Spleen (tissue), 11 donors: ENCODE data around the gene PNPLA8. TPM values are rescaled to one million over a fixed set of nuclear protein-coding genes. Genes with fewer than 3 reads are reported as not detected.

ENCODE experiments used
- DNase-seq: peaks from one replicate; pipeline ENCODE4 v3.0.0-alpha.2; 2020
- H3K27ac ChIP-seq, 8 donors: fragments of 200-600 bp; sonication (generic) in 7 of 8; 1 replicate in 4 of 8; 2 replicates in 4 of 8; pipeline versions ENCODE4 v1.5.0 to v1.8.0; 2016 to 2021; ENCODE audit warnings: inconsistent platforms in 4 of 8, mild to moderate bottlenecking in 4 of 8, moderate library complexity in 1 of 8
- H3K27me3 ChIP-seq, 7 donors: fragments of 200-600 bp; sonication (generic) in 6 of 7; replicated peaks in 1 of 7; 1 replicate in 4 of 7; 2 replicates in 3 of 7; pipeline versions ENCODE4 v1.5.0 to v1.8.0; 2016 to 2021; ENCODE audit warnings: inconsistent platforms in 3 of 7, mild to moderate bottlenecking in 1 of 7
- H3K36me3 ChIP-seq, 6 donors: fragments of 200-600 bp; sonication (generic) in 5 of 6; 1 replicate in 4 of 6; 2 replicates in 2 of 6; pipeline versions ENCODE4 v1.5.0 to v1.8.0; 2016 to 2021; ENCODE audit warnings: inconsistent platforms in 2 of 6
- H3K4me1 ChIP-seq, 6 donors: fragments of 200-600 bp; sonication (generic) in 5 of 6; 1 replicate in 3 of 6; 2 replicates in 3 of 6; pipeline versions ENCODE4 v1.5.0 to v1.8.0; 2016 to 2021; ENCODE audit warnings: inconsistent platforms in 3 of 6
- H3K4me3 ChIP-seq, 8 donors: fragments of 200-600 bp; sonication (generic) in 7 of 8; 1 replicate in 4 of 8; 2 replicates in 4 of 8; pipeline versions ENCODE4 v1.5.0 to v1.8.0; 2016 to 2021; ENCODE audit warnings: inconsistent platforms in 4 of 8, mild to moderate bottlenecking in 4 of 8, moderate library complexity in 2 of 8
- H3K9me3 ChIP-seq, 8 donors: fragments of 200-600 bp; sonication (generic) in 7 of 8; 1 replicate in 4 of 8; 2 replicates in 4 of 8; pipeline versions ENCODE4 v1.5.0 to v1.8.0; 2016 to 2021; ENCODE audit warnings: inconsistent platforms in 4 of 8
- POLR2A ChIP-seq, 3 donors: fragments of 450-650 bp; IDR thresholded peaks; one replicate each; pipeline ENCODE4 v1.5.1; 2017; ENCODE audit warnings: antibody characterized with exemption in 3 of 3, mild to moderate bottlenecking in 1 of 3
- POLR2AphosphoS5 ChIP-seq, 3 donors: sonication (generic); formaldehyde crosslinking; IDR thresholded peaks; one replicate each; pipeline ENCODE4 v1.5.1; 2017; ENCODE audit warnings: antibody characterized with exemption in 3 of 3
- WGBS, 5 donors: extraction: QIAGEN DNeasy Blood & Tissue Kit in 3 of 5; methylation state at CpG; one replicate each; pipeline versions ENCODE4 v1.1.5 to v1.1.7; 2013 to 2018; 5-methylcytosine and 5-hydroxymethylcytosine counted together
- intact Hi-C: fragments of 100-400 bp; cut with DNase I; formaldehyde crosslinking; loops from one replicate; pipeline ENCODE4 v1.15.0; 2023; ENCODE audit warnings: low total_unique reads
- polyA plus RNA-seq, 3 donors: library from polyadenylated mRNA; stranded (reverse); fragments of 200-250 nt; gene quantifications; one replicate each; pipeline ENCODE4 v1.2.1, GENCODE V29; 2013
- total RNA-seq, 7 donors: library from RNA; depleted of rRNA in 3 of 7; stranded (reverse); fragments of >200 nt in 3 of 7; fragmentation: NEBNext Ultra II Directional in 4 of 7; extraction: Animal tissue kit (Norgen Biotek cat#: 25700) in 4 of 7; gene quantifications; one replicate each; pipeline versions ENCODE4 v1.1.0 to v1.2.1, GENCODE V29; 2016 to 2021
- TF ChIP-seq, protein P1 (sequence below), 11 experiments: fragments of 200-600 bp in 7 of 11; fragments of 450-650 bp in 4 of 11; sonication (generic) in 4 of 11; IDR thresholded peaks in 8 of 11; conservative IDR thresholded peaks in 3 of 11; 1 replicate in 7 of 11; 2 replicates in 4 of 11; pipeline versions ENCODE4 v1.4.0 to v1.8.0; 2016 to 2021; ENCODE audit warnings: antibody characterized with exemption in 11 of 11, inconsistent platforms in 4 of 11, mild to moderate bottlenecking in 1 of 11
- donor health status: healthy with polysubstance abuse.
- donor health status: DM: no; HTN: no; CAD: no; lungs with moderate emphysema.
- donor health status: DM: no; HTN: no; CAD: no.
- donor health status: Bipolar disorder and iron deficiency.
- donor health status: healthy.
- donor health status: DM: no; HTN: no; CAD: no.
- donor health status: DM: yes; HTN: yes; CAD: no.

The PNPLA8 gene
- total and polyA plus RNA-seq, 10 donors, result 11.9 to 35.7 (median 29.5) TPM

DNA sequence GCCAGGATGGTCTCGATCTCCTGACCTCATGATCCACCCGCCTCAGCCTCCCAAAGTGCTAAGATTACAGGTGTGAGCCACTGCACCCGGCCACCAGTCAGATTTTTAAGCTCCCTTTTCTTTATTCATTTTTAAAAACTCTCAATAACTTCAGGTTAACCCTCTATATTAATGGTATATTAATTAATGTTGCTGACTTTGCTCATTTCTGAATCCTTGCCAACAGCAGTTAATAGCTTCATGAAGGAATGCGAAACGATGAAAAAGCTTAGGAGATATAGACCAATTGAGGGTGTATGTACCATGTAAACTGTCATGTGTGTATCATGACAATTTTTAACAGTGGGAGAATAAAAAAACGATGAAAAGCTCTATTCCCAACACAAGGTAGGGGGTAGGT lies 27.5 kb downstream of the PNPLA8 start:
- H3K4me3 ChIP-seq, result no peak overlapping the region
- H3K9me3 ChIP-seq, result no peaks in the 10 kb centered on the region
- peaks cover 0 to 34% (median 11%) of the 10 kb centered on the region in 6 donors for H3K4me1 ChIP-seq
- TF ChIP-seq, protein P1, sequence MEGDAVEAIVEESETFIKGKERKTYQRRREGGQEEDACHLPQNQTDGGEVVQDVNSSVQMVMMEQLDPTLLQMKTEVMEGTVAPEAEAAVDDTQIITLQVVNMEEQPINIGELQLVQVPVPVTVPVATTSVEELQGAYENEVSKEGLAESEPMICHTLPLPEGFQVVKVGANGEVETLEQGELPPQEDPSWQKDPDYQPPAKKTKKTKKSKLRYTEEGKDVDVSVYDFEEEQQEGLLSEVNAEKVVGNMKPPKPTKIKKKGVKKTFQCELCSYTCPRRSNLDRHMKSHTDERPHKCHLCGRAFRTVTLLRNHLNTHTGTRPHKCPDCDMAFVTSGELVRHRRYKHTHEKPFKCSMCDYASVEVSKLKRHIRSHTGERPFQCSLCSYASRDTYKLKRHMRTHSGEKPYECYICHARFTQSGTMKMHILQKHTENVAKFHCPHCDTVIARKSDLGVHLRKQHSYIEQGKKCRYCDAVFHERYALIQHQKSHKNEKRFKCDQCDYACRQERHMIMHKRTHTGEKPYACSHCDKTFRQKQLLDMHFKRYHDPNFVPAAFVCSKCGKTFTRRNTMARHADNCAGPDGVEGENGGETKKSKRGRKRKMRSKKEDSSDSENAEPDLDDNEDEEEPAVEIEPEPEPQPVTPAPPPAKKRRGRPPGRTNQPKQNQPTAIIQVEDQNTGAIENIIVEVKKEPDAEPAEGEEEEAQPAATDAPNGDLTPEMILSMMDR (IDR thresholded peaks at IDR 0.05 in 8 of 11, conservative IDR thresholded peaks at IDR 0.05 in 3 of 11), result no peak
- no peak for TF ChIP-seq POLR2AphosphoS5 (IDR thresholded peaks at IDR 0.05)
- no peak for TF ChIP-seq POLR2A (IDR thresholded peaks at IDR 0.05)
- H3K27me3 ChIP-seq, result no peaks in the 10 kb centered on the region
- no peak for DNase-seq
- H3K27ac ChIP-seq, result no peak overlapping the region
- 83 to 93% (median 89%) methylated on average over 6 of the region's 6 CpGs for WGBS, 5 donors
- intact Hi-C loops, result no loop called here
- peaks cover 0 to 88% (median 35%) of the 10 kb centered on the region in 6 donors for H3K36me3 ChIP-seq

DNA sequence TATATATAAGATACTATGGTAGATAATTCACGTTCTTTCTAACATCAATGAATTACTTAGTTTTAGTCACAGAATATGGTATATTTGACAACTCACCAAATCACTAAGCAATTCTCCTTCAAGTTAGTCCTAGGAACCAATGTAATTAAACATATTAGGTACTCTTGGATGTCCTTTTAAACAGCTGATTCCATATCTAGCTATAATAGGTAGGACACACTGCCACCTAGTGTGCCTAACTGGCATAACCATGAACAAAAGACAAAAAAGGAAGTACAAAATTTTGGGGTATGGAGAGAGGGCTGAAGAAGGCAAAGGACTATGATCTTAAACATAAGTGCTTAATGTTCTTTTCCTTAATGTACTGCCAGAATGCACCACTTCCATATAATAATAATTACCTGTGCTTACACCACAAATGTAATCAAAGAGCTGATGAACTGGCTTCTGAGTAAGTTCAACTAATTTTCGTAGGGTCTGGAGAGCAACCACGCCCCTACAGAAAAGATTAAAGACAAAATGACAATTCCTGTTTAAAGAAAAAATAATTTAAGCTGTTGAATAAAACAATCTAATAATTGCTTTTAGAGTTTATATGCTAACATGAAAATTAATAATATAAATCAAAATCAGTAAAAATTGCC lies 28.7 kb downstream of the PNPLA8 start:
- intact Hi-C loops, result no loop called here
- no peak overlapping the region for H3K4me3 ChIP-seq
- no peak overlapping the region for H3K27ac ChIP-seq
- 91 to 97% (median 92%) methylated on average over 3 of the region's 3 CpGs for WGBS, 5 donors
- DNase-seq, result no peak
- TF ChIP-seq POLR2AphosphoS5 (IDR thresholded peaks at IDR 0.05) (no peak), POLR2A (IDR thresholded peaks at IDR 0.05) (no peak)
- TF ChIP-seq, protein P1 (IDR thresholded peaks at IDR 0.05 in 8 of 11, conservative IDR thresholded peaks at IDR 0.05 in 3 of 11), result peak; percentile 65 to 88 (median 82)
- peaks cover 0 to 91% (median 38%) of the 10 kb centered on the region in 6 donors for H3K36me3 ChIP-seq
- no peaks in the 10 kb centered on the region for H3K27me3 ChIP-seq
- H3K4me1 ChIP-seq, result peaks cover 0 to 22% (median 6%) of the 10 kb centered on the region in 6 donors
- no peaks in the 10 kb centered on the region for H3K9me3 ChIP-seq

DNA sequence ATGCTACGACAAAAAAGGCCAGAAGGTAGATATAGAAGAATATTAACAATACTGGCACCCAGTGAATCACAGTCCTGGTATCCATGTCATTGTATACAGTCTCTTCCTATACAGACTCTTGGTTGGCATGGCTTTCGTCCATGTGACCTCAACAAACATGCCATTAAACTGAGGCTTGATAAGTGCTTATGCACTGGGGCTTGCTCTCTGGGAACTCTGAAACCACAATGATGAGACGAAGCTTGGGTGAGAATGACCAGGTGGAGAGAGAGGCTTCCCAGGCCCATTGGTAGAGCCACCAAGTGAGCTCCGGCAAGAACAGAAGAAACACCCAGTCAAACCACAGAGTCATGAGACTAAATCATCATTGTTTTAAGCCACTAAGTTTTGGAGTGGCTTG lies 33.2 kb downstream of the PNPLA8 start:
- Histone ChIP-seq H3K27me3 (no peaks in the 10 kb centered on the region), H3K4me3 (no peak overlapping the region), H3K27ac (no peak overlapping the region), H3K4me1 (peaks cover 0 to 21% (median 9%) of the 10 kb centered on the region in 6 donors), H3K36me3 (peaks cover 0 to 89% (median 35%) of the 10 kb centered on the region in 6 donors), H3K9me3 (no peaks in the 10 kb centered on the region)
- intact Hi-C loops, result no loop called here
- 91 to 98% (median 94%) methylated on average over 4 of the region's 4 CpGs for WGBS, 5 donors
- TF ChIP-seq, protein P1 (IDR thresholded peaks at IDR 0.05 in 8 of 11, conservative IDR thresholded peaks at IDR 0.05 in 3 of 11), result no peak
- TF ChIP-seq POLR2A (IDR thresholded peaks at IDR 0.05) (no peak), POLR2AphosphoS5 (IDR thresholded peaks at IDR 0.05) (no peak)
- no peak for DNase-seq

DNA sequence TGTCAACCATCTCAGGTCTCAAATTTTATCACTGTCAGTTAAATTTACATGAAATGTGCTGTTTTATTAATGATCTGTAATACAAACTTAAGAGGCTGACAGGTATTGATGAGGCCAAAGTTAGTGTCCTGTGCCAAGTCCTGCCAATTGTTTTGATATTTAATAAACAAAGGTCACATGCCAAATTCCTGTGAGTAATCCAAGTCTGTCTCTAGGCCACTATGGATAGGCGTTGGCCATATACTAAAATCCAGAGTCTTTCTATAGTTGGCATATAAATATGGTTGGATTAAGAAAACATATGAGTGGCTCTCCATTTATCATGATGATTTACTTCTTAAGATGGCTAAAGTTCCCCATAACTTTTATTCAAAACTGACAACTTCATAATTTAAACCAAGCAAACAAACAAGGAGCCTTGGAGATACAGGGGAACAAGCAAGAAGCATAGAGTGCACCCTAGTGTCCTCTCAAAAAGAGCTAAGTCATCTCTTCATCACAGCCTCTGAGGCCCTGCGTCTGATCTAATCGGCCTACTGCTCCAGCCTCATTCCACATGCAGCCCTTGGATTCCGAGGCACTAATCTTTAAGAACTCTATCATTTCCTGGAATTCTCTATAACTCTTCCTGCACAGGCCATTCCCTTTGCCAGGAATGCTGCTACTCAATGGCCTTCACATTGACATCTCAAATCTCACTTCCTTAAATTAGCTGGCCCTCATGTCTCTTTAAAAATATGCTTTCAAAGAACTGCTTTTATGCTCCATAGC lies 37.0 kb downstream of the PNPLA8 start:
- H3K27ac ChIP-seq, result peak overlapping the region in 3 of 8 donors; percentile 14 to 33 (median 24)
- 71 to 90% (median 78%) methylated on average over 4 of the region's 4 CpGs for WGBS, 5 donors
- DNase-seq, result no peak
- H3K4me3 ChIP-seq, result no peak overlapping the region
- intact Hi-C loops, result no loop called here
- H3K27me3 ChIP-seq, result no peaks in the 10 kb centered on the region
- no peak for TF ChIP-seq POLR2AphosphoS5 (IDR thresholded peaks at IDR 0.05)
- TF ChIP-seq, protein P1 (IDR thresholded peaks at IDR 0.05 in 8 of 11, conservative IDR thresholded peaks at IDR 0.05 in 3 of 11), result no peak
- TF ChIP-seq POLR2A (IDR thresholded peaks at IDR 0.05), result no peak
- H3K9me3 ChIP-seq, result no peaks in the 10 kb centered on the region
- H3K4me1 ChIP-seq, result peaks cover 0 to 12% (median 4%) of the 10 kb centered on the region in 6 donors
- peaks cover 0 to 89% (median 30%) of the 10 kb centered on the region in 6 donors for H3K36me3 ChIP-seq
